SK-N-DZ (cell line): ENCODE results near the gene FAM83D.
"Not testable (repeated sequence)": the region's sequence is repeated elsewhere in the genome, so short reads cannot be mapped to it uniquely, and the experiment has no call there.

Source experiments
- DNase-seq: peaks from one replicate; pipeline ENCODE4 v3.0.0-alpha.2; 2015; ENCODE audit warnings: low spot score

FAM83D gene

DNA sequence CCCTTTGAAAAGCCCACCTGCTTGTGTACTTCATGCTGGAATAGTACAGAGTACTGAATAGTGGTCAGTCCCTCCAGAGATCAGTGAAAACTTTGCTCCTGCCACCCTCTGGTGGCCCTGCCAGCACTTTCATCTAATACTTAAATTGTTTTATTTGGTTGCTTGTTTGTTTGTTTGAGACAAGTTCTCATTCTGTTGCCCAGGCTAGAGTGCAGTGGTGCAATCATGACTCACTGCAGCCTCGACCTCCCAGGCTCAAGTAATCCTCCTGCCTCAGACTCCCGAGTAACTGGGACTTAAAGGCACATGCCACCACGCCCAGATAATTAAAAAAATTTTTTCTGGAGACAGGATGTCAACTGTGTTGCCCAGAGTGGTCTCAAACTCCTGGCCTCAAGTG, 9.1 kb downstream of the FAM83D start:
- no peak for DNase-seq

- no peak for DNase-seq
These were observed 9.8 kb downstream of the FAM83D start for GRCh38 chr20:38935967-38936407.

GRCh38 chr20:38937000-38937399, 10.8 kb downstream of the FAM83D start:
- DNase-seq, result no peak

DNA sequence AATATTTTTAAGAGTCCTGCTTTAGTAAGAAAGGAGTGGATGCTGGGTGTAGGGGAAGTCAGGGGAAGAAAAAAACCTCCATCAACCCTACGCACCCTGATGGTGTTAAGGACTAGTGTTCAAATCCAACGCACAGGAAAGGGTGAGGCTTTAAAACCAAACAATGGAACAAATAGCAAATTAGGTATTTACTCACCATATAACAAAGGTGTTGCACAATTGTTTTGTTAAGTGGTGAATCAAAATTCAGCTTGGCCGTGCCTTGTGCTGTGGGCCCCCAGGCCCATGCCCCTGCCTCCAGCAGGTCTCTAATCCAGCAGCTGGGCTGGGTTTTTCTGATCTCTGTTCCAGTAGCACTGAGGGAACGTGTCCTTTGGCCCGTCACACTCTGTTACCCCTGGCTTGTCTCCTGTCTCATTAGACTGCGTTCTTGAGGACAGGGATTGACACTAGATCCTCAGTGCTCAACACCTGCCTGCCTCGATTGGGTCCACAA, 11.8 kb downstream of the FAM83D start:
- DNase-seq, result no peak

DNA sequence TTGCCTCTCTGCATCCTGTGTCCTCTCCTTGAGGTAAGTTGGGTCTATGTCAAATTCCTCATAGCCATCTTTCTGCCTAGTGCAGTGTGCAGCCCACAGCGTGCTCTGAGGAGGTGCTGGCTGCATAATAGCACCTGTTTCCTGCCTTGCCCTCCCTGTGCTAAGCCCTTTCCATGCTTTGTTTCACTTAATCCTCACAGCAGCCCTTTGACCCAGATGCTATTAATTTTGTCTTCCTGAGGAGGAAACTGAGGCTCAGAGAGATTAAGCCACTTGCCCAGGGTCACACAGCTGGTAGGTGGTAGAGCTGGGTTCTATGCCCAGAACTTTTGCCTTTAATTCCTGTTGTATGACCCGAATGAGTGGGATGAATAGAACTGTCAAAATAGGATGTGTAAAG, 13.5 kb downstream of the FAM83D start:
- DNase-seq, result no peak

- no peak for DNase-seq
These were observed 14.4 kb downstream of the FAM83D start for GRCh38 chr20:38940644-38941043.

DNA sequence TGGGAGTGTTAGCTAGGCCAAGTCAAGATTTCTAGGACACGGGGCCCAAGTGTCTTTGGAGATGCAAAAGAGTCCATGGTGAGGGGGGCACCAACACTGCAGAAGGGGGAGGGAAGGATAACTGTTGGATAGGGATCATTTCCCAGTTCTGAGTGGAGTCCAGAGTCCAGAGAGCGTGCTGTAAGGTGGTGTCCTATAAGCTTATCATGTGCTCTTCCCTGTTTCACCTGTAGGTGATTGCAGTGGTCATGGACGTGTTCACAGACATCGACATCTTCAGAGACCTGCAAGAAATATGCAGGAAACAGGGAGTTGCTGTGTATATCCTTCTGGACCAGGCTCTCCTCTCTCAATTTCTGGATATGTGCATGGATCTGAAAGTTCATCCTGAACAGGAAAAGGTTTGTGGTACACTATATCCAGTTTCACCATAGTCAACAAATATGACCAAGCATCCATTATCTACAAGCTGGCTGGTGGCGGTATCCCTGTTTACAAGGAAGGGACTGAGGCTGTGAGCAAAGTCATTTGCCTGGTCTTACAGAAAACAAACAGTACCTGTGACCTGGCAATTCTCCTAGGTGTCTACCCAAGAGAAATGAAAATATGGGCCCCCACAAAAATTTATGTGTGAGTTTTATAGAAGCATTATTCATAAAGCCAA, 15.6 kb downstream of the FAM83D start:
- no peak for DNase-seq

GRCh38 chr20:38945012-38945411, 18.8 kb downstream of the FAM83D start:
- DNase-seq, result no peak

DNA sequence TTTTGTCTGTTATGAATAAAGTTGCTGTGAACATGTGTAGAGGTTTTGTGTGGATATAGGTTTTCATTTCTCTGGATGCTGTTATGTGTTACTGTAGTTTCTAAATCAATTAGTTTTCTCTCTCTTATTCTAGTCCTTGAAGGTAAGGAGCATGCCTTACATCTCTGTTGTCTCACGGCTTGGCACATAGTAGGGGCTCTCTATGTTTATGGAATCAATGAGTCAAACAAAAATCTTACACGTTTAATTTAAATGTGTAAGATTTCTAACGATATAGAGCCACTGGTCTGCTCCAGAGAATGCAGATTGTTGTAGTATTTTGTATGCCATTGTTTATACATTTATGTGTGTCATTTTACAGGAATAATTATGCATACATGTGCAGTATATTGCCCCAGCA, 20.6 kb downstream of the FAM83D start:
- DNase-seq, result no peak

DNA sequence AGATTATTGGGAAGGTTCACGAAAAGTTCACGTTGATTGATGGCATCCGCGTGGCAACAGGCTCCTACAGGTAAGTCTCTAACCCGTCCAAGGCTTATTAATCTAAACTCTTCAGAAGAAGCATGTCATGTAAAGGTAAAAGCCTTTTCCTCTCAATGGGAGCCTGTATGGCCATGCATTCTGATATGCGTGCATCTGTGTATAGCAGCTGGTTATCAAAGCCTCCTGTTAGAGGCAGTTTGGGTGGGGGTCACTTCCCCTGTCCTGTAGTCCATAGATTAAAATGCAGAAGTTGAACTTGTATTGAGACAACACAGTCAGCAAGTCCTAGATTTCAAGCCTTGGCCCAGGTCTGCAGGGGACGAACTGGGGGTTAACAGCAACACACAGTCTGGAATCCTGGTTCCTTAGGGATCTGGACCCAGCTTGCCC, 21.7 kb downstream of the FAM83D start:
- DNase-seq, result no peak

DNA sequence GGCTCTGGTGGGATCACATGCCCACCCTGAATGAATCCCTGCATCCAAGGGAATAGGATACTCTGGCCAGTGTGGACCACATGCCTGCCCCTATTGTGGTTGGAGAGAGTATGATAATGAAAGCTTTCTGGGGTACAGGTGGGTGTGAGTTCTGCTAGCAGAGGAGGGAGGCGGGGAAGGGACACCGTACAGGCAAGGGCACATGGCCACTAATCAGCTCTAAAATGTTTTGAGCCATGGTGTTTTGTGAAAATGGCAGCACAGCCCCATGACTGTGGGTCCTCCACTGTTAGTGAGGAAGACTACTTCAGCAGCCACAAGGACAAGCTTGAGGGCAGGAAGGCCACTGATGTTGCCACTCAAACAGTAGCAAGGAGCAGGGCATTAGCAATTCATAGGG, 24.0 kb downstream of the FAM83D start:
- DNase-seq, result no peak

DNA sequence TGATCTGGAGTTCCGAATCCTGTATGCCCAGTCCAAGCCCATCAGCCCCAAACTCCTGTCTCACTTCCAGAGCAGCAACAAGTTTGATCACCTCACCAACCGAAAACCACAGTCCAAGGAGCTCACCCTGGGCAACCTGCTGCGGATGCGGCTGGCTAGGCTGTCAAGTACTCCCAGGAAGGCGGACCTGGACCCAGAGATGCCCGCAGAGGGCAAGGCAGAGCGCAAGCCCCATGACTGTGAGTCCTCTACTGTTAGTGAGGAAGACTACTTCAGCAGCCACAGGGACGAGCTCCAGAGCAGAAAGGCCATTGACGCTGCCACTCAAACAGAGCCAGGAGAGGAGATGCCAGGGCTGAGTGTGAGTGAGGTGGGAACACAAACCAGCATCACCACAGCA, 25.4 kb downstream of the FAM83D start:
- no peak for DNase-seq

DNA sequence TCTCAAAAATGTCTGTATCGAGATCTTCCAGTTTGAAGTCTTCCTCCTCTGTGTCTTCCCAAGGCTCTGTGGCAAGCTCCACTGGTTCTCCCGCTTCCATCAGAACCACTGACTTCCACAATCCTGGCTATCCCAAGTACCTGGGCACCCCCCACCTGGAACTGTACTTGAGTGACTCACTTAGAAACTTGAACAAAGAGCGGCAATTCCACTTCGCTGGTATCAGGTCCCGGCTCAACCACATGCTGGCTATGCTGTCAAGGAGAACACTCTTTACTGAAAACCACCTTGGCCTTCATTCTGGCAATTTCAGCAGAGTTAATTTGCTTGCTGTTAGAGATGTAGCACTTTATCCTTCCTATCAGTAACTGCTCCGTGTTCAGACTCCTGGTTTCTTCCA, 25.9 kb downstream of the FAM83D start:
- DNase-seq, result no peak

GRCh38 chr20:38953630-38954340, 27.6 kb downstream of the FAM83D start:
- no peak for DNase-seq

DNA sequence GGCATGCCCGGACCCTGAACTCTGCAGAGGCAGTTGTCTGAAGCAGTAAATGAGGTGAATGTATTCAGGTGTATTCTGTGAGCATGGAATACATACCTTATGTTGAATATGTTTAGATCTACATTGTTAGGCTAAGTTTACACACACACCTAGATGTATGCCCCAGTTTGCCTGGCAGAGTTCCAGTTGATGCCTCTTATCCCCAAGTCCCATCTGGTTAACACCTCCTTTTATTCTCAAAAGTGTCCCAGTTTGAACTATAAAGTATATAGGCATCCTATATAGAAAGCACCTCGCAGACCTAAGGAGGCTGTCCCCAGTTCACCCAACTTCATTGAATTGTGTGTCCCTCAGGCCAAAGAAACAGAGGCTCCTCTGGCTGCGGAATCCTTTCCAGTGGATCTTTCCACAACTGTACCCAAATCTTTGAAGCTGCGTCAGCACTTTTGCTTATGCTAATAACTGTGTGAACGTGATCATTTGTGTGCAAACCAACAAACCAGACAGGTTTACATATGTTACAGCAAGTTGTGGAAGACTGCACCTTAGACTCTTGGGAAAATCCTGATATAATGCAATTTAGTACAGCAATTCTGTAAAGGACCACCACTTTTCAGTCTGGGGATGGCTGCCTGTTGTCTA, 31.1 kb downstream of the FAM83D start:
- DNase-seq, result no peak

DNA sequence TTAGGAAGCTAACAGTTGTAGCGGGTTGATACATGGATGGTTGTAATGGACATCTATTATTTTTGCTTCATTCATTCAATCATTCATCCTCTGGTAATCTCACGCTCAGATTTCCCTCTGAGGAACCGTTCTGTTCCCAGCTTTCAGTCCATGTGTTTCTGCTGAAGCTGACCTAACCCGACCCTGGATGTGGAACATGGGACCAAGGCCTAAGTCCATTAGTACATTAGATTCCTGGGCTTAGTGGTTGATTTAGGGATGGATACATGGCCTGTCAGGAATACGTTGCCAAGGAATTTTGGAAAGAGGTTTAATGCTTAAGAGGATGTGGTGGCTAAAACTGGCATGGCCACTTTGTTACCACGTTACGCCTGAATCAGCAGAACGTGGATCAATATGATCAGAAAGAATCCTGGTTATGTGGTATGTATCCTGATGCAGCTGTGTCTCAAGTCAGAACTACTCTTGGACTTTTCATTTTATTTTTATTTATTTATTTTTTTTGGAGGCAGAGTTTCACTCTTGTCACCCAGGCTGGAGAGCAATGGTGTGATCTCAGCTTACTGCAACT, 31.8 kb downstream of the FAM83D start:
- no peak for DNase-seq

GRCh38 chr20:38960187-38960687, 34.0 kb downstream of the FAM83D start:
- not testable (repeated sequence) for DNase-seq

- peak; percentile 30 for DNase-seq
These were observed 35.4 kb downstream of the FAM83D start for GRCh38 chr20:38961530-38962043.

- peak; percentile 98 for DNase-seq
These were observed 36.1 kb downstream of the FAM83D start, which contains the start of gene DHX35 for GRCh38 chr20:38962044-38962927. Gene DHX35, plus strand, starts transcription at chr20:38962344. Its CDS starts 24 bp downstream, at chr20:38962368.

GRCh38 chr20:38962928-38963401, 36.7 kb downstream of the FAM83D start:
- no peak for DNase-seq

DNA sequence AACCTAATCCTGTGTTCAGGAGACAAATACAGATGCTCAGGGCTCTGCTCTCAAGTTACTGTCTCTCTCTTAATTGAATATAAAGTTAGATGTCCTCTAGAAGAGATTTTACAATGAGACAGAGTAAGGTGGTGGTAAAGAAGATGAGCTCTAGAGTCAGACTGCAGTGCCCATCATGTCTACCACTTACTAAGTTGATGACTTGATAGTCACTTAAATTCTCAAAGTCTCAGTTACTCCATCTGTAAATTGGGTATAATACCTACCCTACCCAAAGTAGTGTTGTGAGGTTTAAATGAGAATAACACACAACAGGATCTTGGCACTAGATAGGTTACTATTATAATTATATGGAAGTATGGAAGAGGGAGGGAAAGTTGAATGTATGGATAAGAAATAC, 37.5 kb downstream of the FAM83D start:
- no peak for DNase-seq
